Activated T-cell treated with anti-CD3 and anti-CD28 coated beads, Interleukin-2, amount 50 U/mL, for 4 hours (primary cell): ENCODE results near the gene CASK. TPM values are rescaled to one million over a fixed set of nuclear protein-coding genes. Genes with fewer than 3 reads are reported as not detected.
A peak's percentile ranks its signal among the peaks of the same experiment; 100 is the strongest.
"Not testable (repeated sequence)": the region's sequence is repeated elsewhere in the genome, so short reads cannot be mapped to it uniquely, and the experiment has no call there.

Experiments
- ATAC-seq, 2 donors: fragments of 200-7000 bp; cut with Tn5 transposase; one replicate each; pipeline ENCODE4 v1.10.0; 2021
- DNase-seq: peaks from one replicate; pipeline ENCODE4 v3.0.0-alpha.2; 2020
- H3K27me3 Mint-ChIP-seq: one replicate; pipeline ENCODE4 v1.8.0; 2021; ENCODE audit warnings: low read depth, mixed read lengths
- H3K36me3 Mint-ChIP-seq: one replicate; pipeline ENCODE4 v1.8.0; 2022; ENCODE audit warnings: mixed read lengths; ENCODE audit not compliant: insufficient read depth
- H3K4me1 Mint-ChIP-seq: one replicate; pipeline ENCODE4 v1.8.0; 2021; ENCODE audit warnings: low read depth, mixed read lengths
- H3K4me3 Mint-ChIP-seq: one replicate; pipeline ENCODE4 v1.8.0; 2021; ENCODE audit warnings: mild to moderate bottlenecking, moderate library complexity, mixed read lengths
- H3K9me3 Mint-ChIP-seq: one replicate; pipeline ENCODE4 v1.8.0; 2021; ENCODE audit warnings: mixed read lengths
- total RNA-seq, 3 donors: library from RNA; stranded (reverse); gene quantifications; one replicate each; pipeline ENCODE4 v1.2.1, GENCODE V29; 2021

The CASK gene
- total RNA-seq, 3 donors from 2014 or later = 18.3 to 29.8 (median 28.0) TPM

GRCh38 chrX:41616935-41617334 lies 306.4 kb downstream of the CASK start:
- Mint-ChIP-seq H3K9me3 (no peaks in the 10 kb centered on the region), H3K4me3 (no peak overlapping the region), H3K27me3 (no peaks in the 10 kb centered on the region), H3K4me1 (peaks cover 2% of the 10 kb centered on the region), H3K36me3 (peaks cover 4% of the 10 kb centered on the region)
- no peak for ATAC-seq
- no peak for DNase-seq

GRCh38 chrX:41616255-41616654 lies 307.1 kb downstream of the CASK start:
- no peak for DNase-seq
- H3K4me1 Mint-ChIP-seq = peaks cover 2% of the 10 kb centered on the region
- H3K9me3 Mint-ChIP-seq = no peaks in the 10 kb centered on the region
- H3K36me3 Mint-ChIP-seq = peaks cover 4% of the 10 kb centered on the region
- ATAC-seq = no peak
- no peaks in the 10 kb centered on the region for H3K27me3 Mint-ChIP-seq
- H3K4me3 Mint-ChIP-seq = no peak overlapping the region

- Mint-ChIP-seq H3K4me1 (no peaks in the 10 kb centered on the region), H3K9me3 (no peaks in the 10 kb centered on the region), H3K4me3 (no peak overlapping the region), H3K36me3 (peaks cover 1% of the 10 kb centered on the region), H3K27me3 (no peaks in the 10 kb centered on the region)
- DNase-seq (no peak), ATAC-seq (no peak)
These were observed 315.1 kb downstream of the CASK start for GRCh38 chrX:41608244-41608643.

GRCh38 chrX:41607264-41607832 lies 316.0 kb downstream of the CASK start:
- ATAC-seq (no peak), DNase-seq (no peak)
- Mint-ChIP-seq H3K36me3 (peaks cover 1% of the 10 kb centered on the region), H3K9me3 (no peaks in the 10 kb centered on the region), H3K4me3 (no peak overlapping the region), H3K4me1 (no peaks in the 10 kb centered on the region), H3K27me3 (no peaks in the 10 kb centered on the region)

GRCh38 chrX:41606057-41606456 lies 317.3 kb downstream of the CASK start:
- DNase-seq, H3K9me3 Mint-ChIP-seq, ATAC-seq, H3K4me1 Mint-ChIP-seq, H3K36me3 Mint-ChIP-seq, H3K4me3 Mint-ChIP-seq, H3K27me3 Mint-ChIP-seq: not testable (repeated sequence)

GRCh38 chrX:41604766-41605543 lies 318.4 kb downstream of the CASK start:
- Mint-ChIP-seq H3K27me3 (no peaks in the 10 kb centered on the region), H3K4me1 (no peaks in the 10 kb centered on the region), H3K9me3 (no peaks in the 10 kb centered on the region), H3K4me3 (no peak overlapping the region), H3K36me3 (peaks cover 1% of the 10 kb centered on the region)
- ATAC-seq = no peak
- no peak for DNase-seq

GRCh38 chrX:41604177-41604576 lies 319.2 kb downstream of the CASK start:
- Mint-ChIP-seq H3K4me3 (no peak overlapping the region), H3K4me1 (no peaks in the 10 kb centered on the region), H3K27me3 (no peaks in the 10 kb centered on the region), H3K9me3 (no peaks in the 10 kb centered on the region), H3K36me3 (no peaks in the 10 kb centered on the region)
- DNase-seq (no peak), ATAC-seq (no peak)

GRCh38 chrX:41603596-41603995 lies 319.8 kb downstream of the CASK start:
- Mint-ChIP-seq H3K27me3 (no peaks in the 10 kb centered on the region), H3K4me1 (no peaks in the 10 kb centered on the region)
- no peak for DNase-seq

GRCh38 chrX:41602816-41603345 lies 320.5 kb downstream of the CASK start:
- ATAC-seq (no peak), DNase-seq (no peak)
- Mint-ChIP-seq H3K4me3 (no peak overlapping the region), H3K27me3 (no peaks in the 10 kb centered on the region), H3K36me3 (no peaks in the 10 kb centered on the region), H3K9me3 (no peaks in the 10 kb centered on the region), H3K4me1 (no peaks in the 10 kb centered on the region)

More at GRCh38 chrX:41603596-41603995, 319.8 kb downstream of the CASK start:
- H3K36me3 Mint-ChIP-seq = no peaks in the 10 kb centered on the region
- no peak overlapping the region for H3K4me3 Mint-ChIP-seq
- H3K9me3 Mint-ChIP-seq = no peaks in the 10 kb centered on the region
- no peak for ATAC-seq

- Mint-ChIP-seq H3K4me1 (peaks cover 8% of the 10 kb centered on the region), H3K27me3 (no peaks in the 10 kb centered on the region), H3K9me3 (no peaks in the 10 kb centered on the region), H3K36me3 (no peaks in the 10 kb centered on the region), H3K4me3 (no peak overlapping the region)
- ATAC-seq (no peak), DNase-seq (no peak)
These were observed 323.1 kb downstream of the CASK start for GRCh38 chrX:41600291-41600690.

GRCh38 chrX:41599507-41599906 lies 323.8 kb downstream of the CASK start:
- H3K4me3 Mint-ChIP-seq = no peak overlapping the region
- ATAC-seq = no peak
- no peaks in the 10 kb centered on the region for H3K36me3 Mint-ChIP-seq

GRCh38 chrX:41596596-41596995 lies 326.8 kb downstream of the CASK start:
- Mint-ChIP-seq H3K27me3 (no peaks in the 10 kb centered on the region), H3K4me1 (peaks cover 8% of the 10 kb centered on the region), H3K9me3 (no peaks in the 10 kb centered on the region), H3K36me3 (no peaks in the 10 kb centered on the region), H3K4me3 (no peak overlapping the region)
- DNase-seq = no peak
- ATAC-seq = peak; percentile 30 to 69

More at GRCh38 chrX:41599507-41599906, 323.8 kb downstream of the CASK start:
- Mint-ChIP-seq H3K27me3 (no peaks in the 10 kb centered on the region), H3K4me1 (peaks cover 8% of the 10 kb centered on the region), H3K9me3 (no peaks in the 10 kb centered on the region)
- DNase-seq = no peak

- Mint-ChIP-seq H3K4me3 (no peak overlapping the region), H3K9me3 (no peaks in the 10 kb centered on the region), H3K4me1 (peaks cover 8% of the 10 kb centered on the region), H3K27me3 (no peaks in the 10 kb centered on the region), H3K36me3 (no peaks in the 10 kb centered on the region)
- ATAC-seq (no peak), DNase-seq (no peak)
These were observed 328.7 kb downstream of the CASK start for GRCh38 chrX:41594634-41595033.

GRCh38 chrX:41591906-41592305 lies 331.4 kb downstream of the CASK start:
- DNase-seq (no peak), ATAC-seq (no peak)
- H3K9me3 Mint-ChIP-seq = no peaks in the 10 kb centered on the region
- no peaks in the 10 kb centered on the region for H3K36me3 Mint-ChIP-seq
- H3K4me3 Mint-ChIP-seq = no peak overlapping the region
- H3K27me3 Mint-ChIP-seq = no peaks in the 10 kb centered on the region
- peaks cover 3% of the 10 kb centered on the region for H3K4me1 Mint-ChIP-seq

- Mint-ChIP-seq H3K9me3 (no peaks in the 10 kb centered on the region), H3K27me3 (no peaks in the 10 kb centered on the region), H3K36me3 (no peaks in the 10 kb centered on the region), H3K4me1 (no peaks in the 10 kb centered on the region), H3K4me3 (no peak overlapping the region)
- DNase-seq (no peak), ATAC-seq (no peak)
These were observed 332.7 kb downstream of the CASK start for GRCh38 chrX:41590641-41591040.
